Panc1 (cell line): ENCODE results near the gene C3orf22. TPM values are rescaled to one million over a fixed set of nuclear protein-coding genes. Genes with fewer than 3 reads are reported as not detected.

Experiments
- ATAC-seq: fragments of 200-7000 bp; cut with Tn5 transposase; 2 replicates; pipeline ENCODE4 v1.9.1; 2020; ENCODE audit warnings: mild to moderate bottlenecking, moderate library complexity
- BruUV-seq: library from RNA; stranded (reverse); fragments of 400-500 nt; replicated peaks from 2 replicates; lab custom pipeline; 2021; lab: Mats Ljungman, UMichigan
- CTCF ChIA-PET: fragments of 300-600 bp; sonication (Branson Sonifier 250); formaldehyde crosslinking; loops from one replicate; lab custom pipeline; 2022; ENCODE audit warnings: antibody characterized with exemption; lab: Charles Lee
- POLR2A ChIA-PET: fragments of 300-600 bp; sonication (Branson Sonifier 250); formaldehyde crosslinking; loops from one replicate; lab custom pipeline; 2022; ENCODE audit warnings: antibody characterized with exemption; lab: Charles Lee
- DNase-seq: peaks from one replicate; pipeline ENCODE4 v3.0.0-alpha.2; 2010; ENCODE audit warnings: low read depth, low spot score
- H3K27ac ChIP-seq: 2 replicates; pipeline ENCODE4 v1.5.1; 2011; ENCODE audit warnings: mild to moderate bottlenecking, low read length, inconsistent platforms
- H3K27me3 ChIP-seq: fragments of 200-500 bp; sonication (Bioruptor generic); 2 replicates; pipeline ENCODE4 v1.6.0; 2014; ENCODE audit warnings: low read length, inconsistent platforms; ENCODE audit not compliant: control insufficient read depth, insufficient read depth
- H3K36me3 ChIP-seq: fragments of 200-500 bp; sonication (Bioruptor generic); 2 replicates; pipeline ENCODE4 v1.5.1; 2014; ENCODE audit warnings: inconsistent platforms, mild to moderate bottlenecking, low read length, moderate library complexity; ENCODE audit not compliant: control insufficient read depth, insufficient read depth
- H3K4me1 ChIP-seq: 2 replicates; pipeline ENCODE4 v1.5.1; 2011; ENCODE audit warnings: inconsistent platforms, mild to moderate bottlenecking, low read length, moderate library complexity; ENCODE audit not compliant: control insufficient read depth, insufficient read depth
- H3K4me3 ChIP-seq, 2 experiments: 2 replicates each; pipeline ENCODE4 v1.5.1; 2011 to 2012; ENCODE audit warnings: low read depth in 2 of 2, low read length in 2 of 2, mild to moderate bottlenecking in 2 of 2, inconsistent platforms in 1 of 2, moderate library complexity in 1 of 2
- H3K9me3 ChIP-seq: fragments of 200-500 bp; sonication (Bioruptor generic); 2 replicates; pipeline ENCODE4 v1.5.1; 2014; ENCODE audit warnings: low read depth, mild to moderate bottlenecking, inconsistent platforms, low read length, moderate library complexity; ENCODE audit not compliant: control insufficient read depth, insufficient read depth
- CTCF ChIP-seq: fragments of 450-650 bp; IDR thresholded peaks from 2 replicates; pipeline ENCODE4 v1.5.1; 2017; ENCODE audit warnings: mild to moderate bottlenecking
- POLR2AphosphoS5 ChIP-seq: IDR thresholded peaks from 2 replicates; pipeline ENCODE4 v1.6.1; 2012; ENCODE audit warnings: mild to moderate bottlenecking, low read depth, low read length, moderate library complexity
- REST ChIP-seq, 2 experiments: IDR thresholded peaks; 2 replicates each; pipeline ENCODE4 v1.6.1; 2011 to 2012; ENCODE audit warnings: low read depth in 2 of 2, control low read depth in 1 of 2, low read length in 1 of 2, mild to moderate bottlenecking in 1 of 2, moderate library complexity in 1 of 2; ENCODE audit not compliant: insufficient read depth in 1 of 2
- SIN3A ChIP-seq: IDR thresholded peaks from 2 replicates; pipeline ENCODE4 v1.6.1; 2012; ENCODE audit warnings: low read depth, mild to moderate bottlenecking, low read length, moderate library complexity, borderline replicate concordance; ENCODE audit not compliant: insufficient read depth
- TCF7L2 ChIP-seq: IDR thresholded peaks from 2 replicates; pipeline ENCODE4 v1.6.1; 2011; ENCODE audit warnings: mild to moderate bottlenecking, low read depth, low read length, inconsistent platforms
- in situ Hi-C: cut with HindIII; loops from 2 replicates; pipeline ENCODE4 v1.10.0; 2016; ENCODE audit warnings: low sequenced_read_pairs, low pct_unique_long_range_greater_than_20kb
- intact Hi-C: fragments of 100-400 bp; cut with micrococcal nuclease; formaldehyde crosslinking; loops from one replicate; pipeline ENCODE4 v1.10.0; 2022; ENCODE audit not compliant: unreplicated experiment
- total RNA-seq: library from RNA; stranded (reverse); gene quantifications from one replicate; pipeline ENCODE4 v1.2.1, GENCODE V29; 2021; ENCODE audit not compliant: unreplicated experiment

Gene C3orf22
- total RNA-seq, 1 experiment from 2014 or later: not detected

- ATAC-seq (no peak), DNase-seq (no peak)
- no TSS peak for BruUV-seq
- Histone ChIP-seq H3K27me3 (no peaks in the 10 kb centered on the region; the same call in 1 of the 2 replicates), H3K9me3 (no peaks in the 10 kb centered on the region), H3K36me3 (no peaks in the 10 kb centered on the region), H3K4me1 (peaks cover 3% of the 10 kb centered on the region; the same call in 1 of the 2 replicates), H3K4me3 (no peak overlapping the region), H3K27ac (no peak overlapping the region)
- intact Hi-C loops (no loop called here), in situ Hi-C loops (no loop called here)
- ChIA-PET POLR2A (no interaction called here), CTCF (no interaction called here)
- TF ChIP-seq SIN3A: no peak
- no peak for TF ChIP-seq TCF7L2
- no peak for TF ChIP-seq CTCF
Observed at GRCh38 chr3:126545544-126545943, 13.2 kb downstream of the C3orf22 start.

GRCh38 chr3:126544596-126545281 is 14.0 kb downstream of the C3orf22 start:
- ChIA-PET CTCF (interaction anchor here (0.5 kb wide), 1 partner anchor 43 kb away, joined by 3 read pairs; no protein-coding TSS in a partner anchor), POLR2A (no interaction called here)
- Histone ChIP-seq H3K27me3 (no peaks in the 10 kb centered on the region; the same call in 1 of the 2 replicates), H3K4me3 (no peak overlapping the region), H3K36me3 (no peaks in the 10 kb centered on the region), H3K4me1 (peaks cover 6% of the 10 kb centered on the region; the same call in 1 of the 2 replicates), H3K9me3 (no peaks in the 10 kb centered on the region), H3K27ac (no peak overlapping the region)
- ATAC-seq (no peak), DNase-seq (no peak)
- BruUV-seq: no TSS peak
- in situ Hi-C loops: no loop called here
- TF ChIP-seq SIN3A: no peak
- no peak for TF ChIP-seq CTCF
- intact Hi-C loops: no loop called here

- no peak overlapping the region for H3K27ac ChIP-seq
- H3K4me1 ChIP-seq: peaks cover 6% of the 10 kb centered on the region; the same call in 1 of the 2 replicates
- no peak overlapping the region for H3K4me3 ChIP-seq
- intact Hi-C loops: no loop called here
- in situ Hi-C loops: no loop called here
- BruUV-seq: no TSS peak
- DNase-seq (no peak), ATAC-seq (no peak)
- no peaks in the 10 kb centered on the region for H3K9me3 ChIP-seq
- no peaks in the 10 kb centered on the region for H3K36me3 ChIP-seq
- no peak for TF ChIP-seq REST (IDR thresholded peaks at IDR 0.05; ENCODE audit: insufficient read depth in 1 of 2, low read depth in 2 of 2, low read length in 1 of 2)
- TF ChIP-seq POLR2AphosphoS5: no peak
- no peak for TF ChIP-seq CTCF
- no peak for TF ChIP-seq SIN3A
- TF ChIP-seq TCF7L2: no peak
- no peaks in the 10 kb centered on the region; the same call in 1 of the 2 replicates for H3K27me3 ChIP-seq
- CTCF ChIA-PET: no interaction called here
- POLR2A ChIA-PET: no interaction called here
Observed at GRCh38 chr3:126543457-126544061, 15.2 kb downstream of the C3orf22 start.
